H1 (cell line): ENCODE data around the gene RYK. TPM values are rescaled to one million over a fixed set of nuclear protein-coding genes. Genes with fewer than 3 reads are reported as not detected.

Source experiments
- RNF2 ChIP-seq: fragments of 200-900, 300-1000 bp; sonication (generic); IDR thresholded peaks from 2 replicates; pipeline ENCODE4 v1.7.1; 2016; ENCODE audit warnings: borderline replicate concordance, low read depth, mild to moderate bottlenecking, antibody characterized with exemption, low read length; ENCODE audit not compliant: poor library complexity, severe bottlenecking; ENCODE audit errors: missing control alignments
- SAP30 ChIP-seq: fragments of 300-600 bp; sonication (generic); IDR thresholded peaks from 2 replicates; pipeline ENCODE4 v1.7.1; 2012; ENCODE audit warnings: low read length, moderate library complexity, mild to moderate bottlenecking, inconsistent platforms; ENCODE audit not compliant: insufficient read depth, insufficient replicate concordance
- polyA plus RNA-seq, 7 experiments: library from polyadenylated mRNA; depleted of rRNA in 3 of 7; stranded (reverse) in 5 of 7; unstranded in 2 of 7; fragments of >200 nt in 5 of 7; fragments of 200-250 nt in 2 of 7; gene quantifications; 1 replicate in 5 of 7; 2 replicates in 1 of 7; 4 replicates in 1 of 7; pipeline versions ENCODE4 v1.2.1 to v1.2.3, GENCODE V29; 2011 to 2013; ENCODE audit warnings: missing spikeins in 2 of 7, mixed read lengths in 2 of 7
- total RNA-seq: library from RNA; stranded (reverse); fragmentation: NEBNext Ultra II Directional; extraction: Animal tissue kit (Norgen Biotek cat#: 25700); gene quantifications from 2 replicates; pipeline ENCODE4 v1.2.1, GENCODE V29; 2021

The RYK gene
- total and polyA plus RNA-seq, 2 of the 8 experiments (the other 6 are each of a cell fraction or from before 2014, with no cell fraction given) = 30.5 to 63.8 TPM

- TF ChIP-seq RNF2 (no peak), SAP30 (no peak)
These were observed 28.8 kb upstream of the RYK start (continued) for GRCh38 chr3:134279466-134279865.
